Tibial nerve (tissue), 4 donors: Measurements from ENCODE around the gene ZCCHC24.

ENCODE experiments used
- EP300 ChIP-seq, 2 donors: sonication (generic); formaldehyde crosslinking; IDR thresholded peaks; one replicate each; pipeline ENCODE4 v1.6.1; 2017; ENCODE audit warnings: antibody characterized with exemption in 2 of 2, mild to moderate bottlenecking in 1 of 2
- POLR2A ChIP-seq, 2 donors: fragments of 450-650 bp; IDR thresholded peaks; one replicate each; pipeline ENCODE4 v1.6.1; 2017; ENCODE audit warnings: antibody characterized with exemption in 2 of 2, mild to moderate bottlenecking in 2 of 2, moderate library complexity in 2 of 2
- TF ChIP-seq, protein P1 (sequence below), 5 experiments: fragments of 200-600 bp in 3 of 5; fragments of 450-650 bp in 2 of 5; sonication (generic) in 3 of 5; IDR thresholded peaks; one replicate each; pipeline ENCODE4 v1.5.1; 2016 to 2019; ENCODE audit warnings: antibody characterized with exemption in 5 of 5, mild to moderate bottlenecking in 3 of 5, moderate library complexity in 2 of 5

DNA sequence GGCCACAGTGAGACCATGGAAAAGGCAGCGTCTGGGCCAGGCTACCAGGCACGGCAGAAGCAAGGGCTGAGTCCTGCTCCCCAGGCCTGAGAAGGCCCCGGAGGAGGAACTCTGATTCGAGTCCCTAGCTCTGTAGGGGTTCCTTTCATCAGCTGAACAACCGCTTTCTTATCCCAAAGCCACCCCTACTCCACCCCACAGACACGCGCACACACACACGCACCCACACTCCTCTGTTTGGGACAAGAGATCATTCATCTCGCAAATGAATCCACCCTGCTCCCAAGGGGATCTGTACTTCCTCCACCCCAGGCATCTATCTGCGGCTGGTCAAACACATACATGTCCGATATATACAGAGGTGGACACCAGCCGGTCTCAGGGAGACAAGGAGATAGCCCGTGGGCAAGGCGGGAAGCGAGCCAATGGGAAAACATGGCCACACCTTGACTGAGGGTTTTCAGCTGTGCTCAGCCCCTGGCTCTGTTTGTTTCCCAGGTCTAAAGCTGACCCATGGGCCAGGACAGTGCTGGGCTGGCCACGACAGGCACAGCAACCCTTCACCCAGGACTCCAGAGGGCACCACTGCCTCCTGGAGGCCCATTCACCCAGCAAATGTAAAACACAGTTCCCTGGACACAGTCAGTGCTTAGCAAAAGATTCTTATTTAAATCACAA, 7.3 kb downstream of the ZCCHC24 start:
- TF ChIP-seq POLR2A (IDR thresholded peaks at IDR 0.05) = peak in 1 of 2 donors; percentile 12
- TF ChIP-seq, protein P1, sequence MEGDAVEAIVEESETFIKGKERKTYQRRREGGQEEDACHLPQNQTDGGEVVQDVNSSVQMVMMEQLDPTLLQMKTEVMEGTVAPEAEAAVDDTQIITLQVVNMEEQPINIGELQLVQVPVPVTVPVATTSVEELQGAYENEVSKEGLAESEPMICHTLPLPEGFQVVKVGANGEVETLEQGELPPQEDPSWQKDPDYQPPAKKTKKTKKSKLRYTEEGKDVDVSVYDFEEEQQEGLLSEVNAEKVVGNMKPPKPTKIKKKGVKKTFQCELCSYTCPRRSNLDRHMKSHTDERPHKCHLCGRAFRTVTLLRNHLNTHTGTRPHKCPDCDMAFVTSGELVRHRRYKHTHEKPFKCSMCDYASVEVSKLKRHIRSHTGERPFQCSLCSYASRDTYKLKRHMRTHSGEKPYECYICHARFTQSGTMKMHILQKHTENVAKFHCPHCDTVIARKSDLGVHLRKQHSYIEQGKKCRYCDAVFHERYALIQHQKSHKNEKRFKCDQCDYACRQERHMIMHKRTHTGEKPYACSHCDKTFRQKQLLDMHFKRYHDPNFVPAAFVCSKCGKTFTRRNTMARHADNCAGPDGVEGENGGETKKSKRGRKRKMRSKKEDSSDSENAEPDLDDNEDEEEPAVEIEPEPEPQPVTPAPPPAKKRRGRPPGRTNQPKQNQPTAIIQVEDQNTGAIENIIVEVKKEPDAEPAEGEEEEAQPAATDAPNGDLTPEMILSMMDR (IDR thresholded peaks at IDR 0.05) = peak; percentile 5 to 52 (median 44)
- peak in 1 of 2 donors; percentile 66 for TF ChIP-seq EP300 (IDR thresholded peaks at IDR 0.05)
